NOMO-1 treated with DMSO at 0.1 percent for 48 hours (cell line): ENCODE results near the gene GRIK4.
"Not testable (repeated sequence)": the region's sequence is repeated elsewhere in the genome, so short reads cannot be mapped to it uniquely, and the experiment has no call there.

Experiments used
- DNase-seq: peaks from one replicate; lab custom pipeline; 2025; ENCODE audit not compliant: unreplicated experiment; lab: John Stamatoyannopoulos, UW

GRIK4 gene

DNA sequence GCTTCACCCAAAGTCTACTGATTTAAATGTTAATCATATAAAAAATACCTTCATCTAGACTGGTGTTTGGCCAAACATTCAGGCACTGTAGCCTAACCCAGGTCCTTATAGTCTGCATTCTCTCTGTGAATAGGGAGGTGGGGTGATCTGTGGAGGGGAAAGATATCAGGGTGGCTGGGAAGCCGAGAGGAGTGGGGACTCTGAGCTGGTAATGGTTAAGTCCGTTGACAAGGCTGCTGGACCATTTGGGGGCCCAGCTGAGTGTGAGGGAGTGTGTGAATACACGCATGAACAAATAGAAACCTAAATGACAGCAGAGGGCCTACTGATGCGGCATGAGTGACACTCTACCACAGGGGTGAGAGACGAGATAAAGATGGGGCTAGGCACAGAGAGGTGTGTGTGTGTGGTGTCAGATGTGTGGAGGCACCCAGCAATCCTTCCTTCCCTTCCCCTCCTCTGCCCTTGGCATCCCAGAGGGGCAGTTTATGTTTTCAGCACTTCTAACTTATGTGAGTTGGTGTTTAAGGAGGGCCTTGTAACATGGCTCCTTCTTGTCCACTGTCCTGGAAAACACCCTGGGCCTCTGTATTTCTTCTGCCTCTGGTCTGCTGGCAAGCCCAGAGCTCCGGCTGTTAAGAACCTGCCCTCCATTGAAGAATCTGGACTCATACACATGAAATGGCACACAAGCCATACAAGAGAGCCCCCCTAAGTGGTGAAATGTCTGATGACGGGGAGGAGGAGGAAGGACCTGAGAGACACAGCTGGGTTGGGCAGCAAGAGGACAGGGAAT lies 263.2 kb downstream of the GRIK4 start:
- DNase-seq, result no peak

DNA sequence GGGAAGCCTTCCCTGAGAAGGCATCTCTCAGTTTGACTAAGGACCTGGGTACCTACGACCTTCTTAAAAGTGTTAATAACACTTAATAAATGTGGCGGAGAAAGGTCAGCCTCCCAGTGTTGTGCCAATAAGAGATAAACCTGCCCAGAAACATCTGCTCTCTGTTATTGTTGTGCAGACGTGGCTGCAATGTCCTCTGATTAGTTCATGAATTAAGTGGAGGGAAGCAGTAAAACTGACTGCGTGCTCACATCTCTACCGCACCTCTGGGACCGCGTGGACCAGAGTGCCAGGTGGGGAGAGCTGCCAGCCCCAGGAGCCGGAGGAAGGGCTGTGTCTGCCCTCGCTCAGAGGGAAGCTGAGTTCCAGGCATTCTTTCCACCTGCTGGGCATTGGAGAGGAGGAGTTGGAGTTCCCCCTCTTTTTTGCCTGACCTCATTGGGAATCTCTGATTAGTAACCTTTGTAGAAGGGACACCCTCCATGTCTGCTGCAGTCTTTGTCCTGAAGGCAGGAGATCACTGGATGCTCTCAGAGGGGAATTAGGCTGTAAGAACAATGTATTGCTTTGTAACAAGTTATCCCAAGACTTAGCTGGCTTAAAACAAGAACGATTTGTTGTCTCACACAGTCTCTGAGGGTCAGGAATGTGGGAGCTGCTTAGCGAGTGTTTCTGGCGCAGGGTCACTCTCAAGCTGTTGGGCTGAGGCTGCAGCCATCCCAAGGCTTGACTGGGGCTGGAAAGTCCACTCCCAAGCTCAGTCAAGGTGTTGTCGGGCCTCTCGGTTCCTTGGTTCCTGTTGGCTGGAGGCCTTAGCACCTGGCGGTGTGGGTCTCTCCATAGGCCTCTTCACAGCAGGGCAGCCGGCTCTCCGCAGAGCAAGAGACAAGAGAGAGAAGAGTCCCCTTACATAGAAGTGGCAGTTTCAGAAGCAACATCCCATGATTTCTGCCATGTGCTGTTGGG lies 264.7 kb downstream of the GRIK4 start:
- DNase-seq, result no peak

GRCh38 chr11:120778685-120779490 lies 267.3 kb downstream of the GRIK4 start:
- no peak for DNase-seq

DNA sequence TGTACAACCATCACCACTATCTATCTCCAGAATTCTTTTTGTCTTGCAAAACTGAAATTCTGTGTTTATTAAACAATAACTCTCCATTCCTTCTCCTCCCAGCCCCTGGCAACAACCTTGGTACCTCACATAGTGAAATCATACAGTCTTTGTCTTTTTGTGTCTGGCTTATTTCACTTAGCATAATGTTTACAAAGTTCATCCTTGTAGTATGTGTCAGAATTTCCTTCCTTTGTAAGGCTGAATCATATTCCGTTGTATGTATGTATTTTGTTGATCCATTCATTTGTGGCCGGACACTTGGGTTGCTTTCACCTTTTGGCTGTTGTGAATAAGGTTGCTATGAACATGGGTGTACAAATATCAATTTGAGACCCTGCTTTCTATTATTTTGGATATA lies 268.7 kb downstream of the GRIK4 start:
- no peak for DNase-seq

DNA sequence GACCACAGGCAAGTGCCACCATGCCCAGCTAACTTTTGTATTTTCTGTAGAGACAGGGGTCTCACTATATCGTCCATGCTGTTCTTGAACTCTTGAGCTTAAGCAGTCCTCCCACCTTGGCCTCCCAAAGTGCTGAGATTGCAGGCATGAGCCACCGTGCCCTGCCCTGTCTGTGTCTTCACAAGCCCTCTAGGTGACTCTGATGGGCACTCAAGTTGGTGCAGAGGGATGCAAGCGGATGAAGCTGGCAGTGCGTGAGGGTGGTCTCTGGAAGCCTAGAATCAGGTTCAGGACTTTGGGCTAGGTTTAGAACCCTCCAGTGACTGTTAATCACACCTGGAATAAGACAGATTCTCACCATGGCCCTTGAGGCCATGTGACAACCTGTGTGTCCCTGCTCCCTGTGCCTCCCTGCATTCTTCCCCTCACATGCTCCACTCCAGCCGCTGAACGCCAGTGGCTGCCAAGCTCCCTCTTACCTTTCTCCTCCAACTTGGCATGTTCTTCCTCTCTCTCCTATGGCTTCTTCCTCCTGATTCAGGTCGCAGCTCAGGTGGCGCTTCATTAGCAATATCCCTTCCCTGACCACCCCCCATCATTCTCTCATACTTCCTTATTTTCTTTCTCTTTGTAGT lies 270.1 kb downstream of the GRIK4 start:
- no peak for DNase-seq

GRCh38 chr11:120784566-120785251 lies 273.2 kb downstream of the GRIK4 start:
- no peak for DNase-seq

DNA sequence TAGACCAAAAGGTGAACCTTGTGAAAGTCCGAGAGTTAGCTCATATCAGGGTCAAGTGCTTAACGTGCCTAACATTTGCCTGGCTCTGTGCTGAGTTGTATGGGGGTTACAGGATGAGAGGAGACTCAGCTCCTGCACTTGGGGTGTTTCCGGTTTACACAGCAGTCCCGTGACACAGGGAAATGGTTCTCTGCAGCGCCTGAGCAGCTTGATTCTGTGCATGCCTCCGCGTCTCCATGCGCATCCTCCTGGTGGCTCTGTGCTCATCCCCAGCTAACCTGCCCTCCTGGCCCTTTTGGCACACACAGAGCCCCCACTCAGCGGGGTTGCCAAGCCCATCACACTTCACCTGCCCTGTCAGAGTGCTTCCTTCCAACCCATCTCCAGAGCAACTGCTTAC lies 274.0 kb downstream of the GRIK4 start:
- no peak for DNase-seq

DNA sequence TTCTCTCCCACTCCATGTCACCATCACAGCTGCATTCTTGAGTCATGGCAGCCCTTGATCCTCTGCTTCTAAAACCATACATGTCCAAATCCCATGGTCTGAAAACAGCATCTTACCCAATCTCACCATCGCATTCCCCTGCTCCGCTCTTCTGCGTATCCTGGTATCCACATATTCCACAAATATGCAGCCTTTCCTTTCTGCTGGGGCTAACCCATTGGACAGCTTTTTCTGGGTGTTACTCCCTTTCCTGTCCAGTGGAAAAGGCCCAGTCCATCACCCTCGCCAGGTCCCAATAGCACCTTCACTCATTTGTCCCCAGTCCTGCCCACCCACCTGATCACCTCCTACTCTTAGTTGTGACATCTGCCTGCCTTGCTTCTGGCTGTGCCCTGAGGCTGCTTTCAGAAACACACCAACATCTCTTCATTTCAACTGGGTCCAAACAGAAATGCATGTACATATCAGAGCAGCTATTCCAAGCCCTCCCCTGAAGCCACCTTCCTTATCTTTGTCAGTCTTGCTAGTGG lies 274.7 kb downstream of the GRIK4 start:
- no peak for DNase-seq

- DNase-seq, result not testable (repeated sequence)
These were observed 275.7 kb downstream of the GRIK4 start for GRCh38 chr11:120787224-120787623.

DNA sequence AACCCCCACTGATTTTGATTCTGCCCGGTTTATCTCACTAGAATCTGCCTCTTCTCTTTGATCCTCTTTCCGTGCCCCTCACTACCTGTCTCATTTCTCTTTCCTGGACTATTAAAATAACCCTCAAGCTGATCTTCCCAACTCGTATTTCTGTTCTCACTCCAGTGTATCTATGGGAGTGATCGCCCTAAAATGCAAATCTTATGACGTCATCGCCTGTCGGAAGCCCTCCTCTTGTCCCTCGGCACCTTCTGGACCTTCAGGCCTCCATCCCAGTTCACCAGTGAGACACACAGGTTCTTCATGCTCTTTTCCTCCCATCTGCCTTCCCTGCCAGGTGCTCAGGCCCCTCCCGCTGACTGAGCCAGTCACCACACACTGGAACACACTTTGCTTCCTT lies 277.8 kb downstream of the GRIK4 start:
- no peak for DNase-seq

DNA sequence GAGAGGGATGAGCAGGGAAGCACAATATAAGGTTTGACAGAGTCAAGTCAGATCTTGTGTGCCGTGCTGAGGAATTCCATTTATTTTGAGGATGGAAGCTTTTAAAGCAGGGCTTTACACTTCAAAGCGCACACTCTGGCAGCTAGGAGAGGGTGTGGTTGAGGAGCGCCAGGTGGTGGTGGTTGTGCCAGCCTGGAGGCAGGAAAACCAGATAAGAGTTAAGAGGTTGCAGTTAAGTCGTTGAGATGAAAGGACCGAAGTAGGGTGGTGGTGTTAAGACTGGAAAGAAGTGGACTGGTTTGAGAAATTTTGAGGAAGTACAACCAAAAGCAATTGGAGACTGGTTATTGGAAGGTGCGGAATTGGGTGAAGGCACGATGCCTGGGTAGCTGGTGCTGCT lies 280.8 kb downstream of the GRIK4 start:
- no peak for DNase-seq

- DNase-seq, result no peak
These were observed 281.6 kb downstream of the GRIK4 start for GRCh38 chr11:120793150-120793549.

DNA sequence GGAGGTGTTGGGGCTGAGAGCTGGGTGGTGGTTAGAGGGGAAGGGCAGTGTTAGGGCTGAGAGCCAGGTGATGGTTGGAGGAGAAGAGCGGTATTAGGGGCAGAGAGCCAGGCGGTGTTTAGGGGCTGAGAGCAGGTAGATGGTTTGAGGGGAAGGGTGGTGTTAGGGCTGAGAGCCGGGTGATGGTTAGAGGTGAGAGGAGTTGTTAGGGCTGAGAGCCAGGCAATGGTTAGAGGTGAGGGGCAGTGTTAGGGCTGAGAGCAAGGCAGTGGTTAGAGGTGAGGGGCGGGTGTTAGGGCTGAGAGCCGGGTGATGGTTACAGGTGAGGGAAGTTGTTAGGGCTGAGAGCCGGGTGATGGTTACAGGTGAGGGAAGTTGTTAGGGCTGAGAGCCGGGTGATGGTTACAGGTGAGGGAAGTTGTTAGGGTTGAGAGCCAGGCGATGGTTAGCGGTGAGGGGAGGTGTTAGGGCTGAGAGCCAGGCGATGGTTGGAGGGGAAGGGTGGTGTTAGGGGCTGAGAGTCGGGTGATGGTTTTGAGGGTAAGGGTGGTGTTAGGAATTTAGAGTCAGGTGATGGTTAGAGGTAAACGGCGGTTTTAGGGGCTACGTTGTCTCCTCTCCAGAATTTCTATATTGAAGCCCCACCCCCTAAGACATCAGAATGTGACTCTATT lies 282.4 kb downstream of the GRIK4 start:
- DNase-seq, result no peak

GRCh38 chr11:120794748-120795147 lies 283.2 kb downstream of the GRIK4 start:
- DNase-seq, result no peak

DNA sequence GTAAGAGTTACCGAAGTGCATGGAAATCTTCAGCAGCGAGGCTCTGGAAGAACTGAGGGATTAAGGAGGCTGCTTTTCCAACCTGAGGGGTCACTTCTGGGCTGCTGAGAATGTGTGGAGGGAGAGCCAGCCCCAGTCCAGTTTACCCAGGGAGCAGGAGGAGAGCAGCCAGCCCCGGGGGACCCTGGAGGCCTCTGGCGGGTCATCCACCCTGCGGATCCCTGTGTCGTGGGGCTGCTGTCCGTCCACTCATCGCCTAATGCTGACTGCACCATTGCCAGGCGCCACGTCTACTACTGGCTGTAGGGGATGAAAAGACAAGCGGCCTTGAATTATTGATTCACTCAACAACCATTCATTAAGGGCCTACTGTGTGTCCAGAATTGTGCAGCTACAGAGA lies 283.6 kb downstream of the GRIK4 start:
- no peak for DNase-seq

DNA sequence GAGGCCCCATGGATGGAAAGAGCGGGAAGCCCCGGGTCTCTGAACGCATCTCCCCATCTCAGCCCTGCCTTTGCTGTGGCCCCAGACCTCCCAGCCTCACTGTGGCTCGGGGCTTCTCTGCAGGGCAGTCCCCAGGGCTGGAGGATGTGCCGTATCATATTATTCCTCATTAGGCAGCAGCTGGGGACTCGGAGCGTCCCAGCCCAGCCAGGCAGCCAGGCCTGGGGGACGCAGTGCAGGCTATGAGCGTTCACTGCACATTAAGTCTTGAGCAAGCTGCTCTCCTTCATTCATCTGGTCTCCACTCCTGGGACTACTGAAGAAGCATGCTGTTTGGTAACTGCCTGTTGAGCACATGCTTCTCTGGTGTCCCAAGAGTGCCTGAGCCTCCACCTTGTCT lies 285.6 kb downstream of the GRIK4 start:
- DNase-seq, result no peak

DNA sequence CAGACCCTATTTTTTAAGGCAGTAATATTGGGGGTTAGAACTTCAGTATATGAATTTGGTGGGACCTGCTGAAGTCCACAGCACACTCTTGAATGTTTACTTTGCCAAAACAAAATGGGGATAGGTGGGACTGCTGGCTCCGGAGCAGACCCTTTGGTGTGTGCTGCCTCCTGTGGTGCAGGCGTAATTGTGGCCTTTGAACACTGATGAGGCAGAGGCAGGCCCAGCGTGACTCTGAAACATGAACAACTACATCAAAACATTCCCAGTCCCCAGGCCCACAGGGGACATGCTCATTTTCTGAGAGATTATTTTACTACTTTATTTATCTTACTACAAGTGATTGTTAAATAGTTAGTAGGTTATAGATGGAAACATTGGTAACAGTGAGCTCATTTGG lies 287.3 kb downstream of the GRIK4 start:
- no peak for DNase-seq

- DNase-seq, result no peak
These were observed 288.7 kb downstream of the GRIK4 start for GRCh38 chr11:120800206-120800605.
